ENCODE results near the gene PARP15. TPM values are rescaled to one million over a fixed set of nuclear protein-coding genes. Genes with fewer than 3 reads are reported as not detected.
A peak's percentile ranks its signal among the peaks of the same experiment; 100 is the strongest.

PARP15 gene
- total RNA-seq, 1 experiment from 2014 or later: 0.15 TPM

GRCh38 chr3:122582390-122582789 lies 4.9 kb downstream of the PARP15 start:
- ATAC-seq (no peak), DNase-seq (ENCODE audit: low spot score) (no peak)
- TF ChIP-seq TEAD1 (CRISPR knock-in tag; IDR thresholded peaks at IDR 0.05) (no peak), ZNF219 (CRISPR knock-in tag; IDR thresholded peaks at IDR 0.05; ENCODE audit: borderline replicate concordance) (no peak), E2F4 (CRISPR knock-in tag; IDR thresholded peaks at IDR 0.05; ENCODE audit: borderline replicate concordance, low read depth) (no peak), ATF1 (CRISPR knock-in tag; IDR thresholded peaks at IDR 0.05) (no peak), FOXJ3 (CRISPR knock-in tag; IDR thresholded peaks at IDR 0.05; ENCODE audit: borderline replicate concordance) (no peak), ZNF317 (CRISPR knock-in tag; IDR thresholded peaks at IDR 0.05; ENCODE audit: borderline replicate concordance, low read depth) (peak; percentile 95), NFYB (CRISPR knock-in tag; conservative IDR thresholded peaks at IDR 0.05; ENCODE audit: low read depth) (no peak), ZNF232 (CRISPR knock-in tag; IDR thresholded peaks at IDR 0.05) (no peak)
- H3K36me3 Mint-ChIP-seq: peaks cover 27% of the 10 kb centered on the region
- H3K27me3 Mint-ChIP-seq (ENCODE audit: low read depth): peaks cover 13% of the 10 kb centered on the region
- H3K4me1 Mint-ChIP-seq: peaks cover 9% of the 10 kb centered on the region
- no peak overlapping the region for H3K27ac Mint-ChIP-seq
- H3K4me3 Mint-ChIP-seq: no peak overlapping the region
- ChIA-PET CTCF (no interaction called here), POLR2A (interaction anchor here (1.6 kb wide), 1 partner anchor 68 kb away, joined by 3 read pairs; the partner anchor contains the start of gene KPNA1)
- peaks cover 43% of the 10 kb centered on the region for H3K9me3 Mint-ChIP-seq

- Mint-ChIP-seq H3K36me3 (peaks cover 27% of the 10 kb centered on the region), H3K4me3 (no peak overlapping the region), H3K4me1 (peaks cover 19% of the 10 kb centered on the region), H3K27me3 (ENCODE audit: low read depth) (no peaks in the 10 kb centered on the region), H3K27ac (no peak overlapping the region), H3K9me3 (peaks cover 39% of the 10 kb centered on the region)
- TF ChIP-seq ZNF671 (CRISPR knock-in tag; IDR thresholded peaks at IDR 0.05) (no peak), TCF7 (CRISPR knock-in tag; IDR thresholded peaks at IDR 0.05; ENCODE audit: low read depth) (no peak), MXD4 (CRISPR knock-in tag; IDR thresholded peaks at IDR 0.05; ENCODE audit: borderline replicate concordance) (no peak), ZNF532 (CRISPR knock-in tag; IDR thresholded peaks at IDR 0.05; ENCODE audit: borderline replicate concordance) (no peak), OVOL2 (CRISPR knock-in tag; IDR thresholded peaks at IDR 0.05; ENCODE audit: borderline replicate concordance) (no peak), KAT7 (CRISPR knock-in tag; IDR thresholded peaks at IDR 0.05; ENCODE audit: borderline replicate concordance) (no peak)
- TF ChIP-seq, protein P1, sequence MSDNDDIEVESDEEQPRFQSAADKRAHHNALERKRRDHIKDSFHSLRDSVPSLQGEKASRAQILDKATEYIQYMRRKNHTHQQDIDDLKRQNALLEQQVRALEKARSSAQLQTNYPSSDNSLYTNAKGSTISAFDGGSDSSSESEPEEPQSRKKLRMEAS (CRISPR knock-in tag; IDR thresholded peaks at IDR 0.05): no peak
- TF ChIP-seq, protein P2, sequence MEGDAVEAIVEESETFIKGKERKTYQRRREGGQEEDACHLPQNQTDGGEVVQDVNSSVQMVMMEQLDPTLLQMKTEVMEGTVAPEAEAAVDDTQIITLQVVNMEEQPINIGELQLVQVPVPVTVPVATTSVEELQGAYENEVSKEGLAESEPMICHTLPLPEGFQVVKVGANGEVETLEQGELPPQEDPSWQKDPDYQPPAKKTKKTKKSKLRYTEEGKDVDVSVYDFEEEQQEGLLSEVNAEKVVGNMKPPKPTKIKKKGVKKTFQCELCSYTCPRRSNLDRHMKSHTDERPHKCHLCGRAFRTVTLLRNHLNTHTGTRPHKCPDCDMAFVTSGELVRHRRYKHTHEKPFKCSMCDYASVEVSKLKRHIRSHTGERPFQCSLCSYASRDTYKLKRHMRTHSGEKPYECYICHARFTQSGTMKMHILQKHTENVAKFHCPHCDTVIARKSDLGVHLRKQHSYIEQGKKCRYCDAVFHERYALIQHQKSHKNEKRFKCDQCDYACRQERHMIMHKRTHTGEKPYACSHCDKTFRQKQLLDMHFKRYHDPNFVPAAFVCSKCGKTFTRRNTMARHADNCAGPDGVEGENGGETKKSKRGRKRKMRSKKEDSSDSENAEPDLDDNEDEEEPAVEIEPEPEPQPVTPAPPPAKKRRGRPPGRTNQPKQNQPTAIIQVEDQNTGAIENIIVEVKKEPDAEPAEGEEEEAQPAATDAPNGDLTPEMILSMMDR (IDR thresholded peaks at IDR 0.05): no peak
- DNase-seq (ENCODE audit: low spot score) (no peak), ATAC-seq (no peak)
- POLR2A ChIA-PET: no interaction called here
- CTCF ChIA-PET: no interaction called here
These were observed 8.6 kb downstream of the PARP15 start for GRCh38 chr3:122586098-122586497.

Measured in WTC11 (cell line).